GM19467 (cell line): Measurements from ENCODE around the gene FBXO44.

Source experiments
- ATAC-seq: cut with Tn5 transposase; IDR thresholded peaks from one replicate; pipeline ENCODE4 v1.9.1; 2021; ENCODE audit warnings: mild to moderate bottlenecking, moderate library complexity; ENCODE audit not compliant: unreplicated experiment

Gene FBXO44

GRCh38 chr1:11688506-11688905 is 33.8 kb downstream of the FBXO44 start:
- ATAC-seq = no peak

DNA sequence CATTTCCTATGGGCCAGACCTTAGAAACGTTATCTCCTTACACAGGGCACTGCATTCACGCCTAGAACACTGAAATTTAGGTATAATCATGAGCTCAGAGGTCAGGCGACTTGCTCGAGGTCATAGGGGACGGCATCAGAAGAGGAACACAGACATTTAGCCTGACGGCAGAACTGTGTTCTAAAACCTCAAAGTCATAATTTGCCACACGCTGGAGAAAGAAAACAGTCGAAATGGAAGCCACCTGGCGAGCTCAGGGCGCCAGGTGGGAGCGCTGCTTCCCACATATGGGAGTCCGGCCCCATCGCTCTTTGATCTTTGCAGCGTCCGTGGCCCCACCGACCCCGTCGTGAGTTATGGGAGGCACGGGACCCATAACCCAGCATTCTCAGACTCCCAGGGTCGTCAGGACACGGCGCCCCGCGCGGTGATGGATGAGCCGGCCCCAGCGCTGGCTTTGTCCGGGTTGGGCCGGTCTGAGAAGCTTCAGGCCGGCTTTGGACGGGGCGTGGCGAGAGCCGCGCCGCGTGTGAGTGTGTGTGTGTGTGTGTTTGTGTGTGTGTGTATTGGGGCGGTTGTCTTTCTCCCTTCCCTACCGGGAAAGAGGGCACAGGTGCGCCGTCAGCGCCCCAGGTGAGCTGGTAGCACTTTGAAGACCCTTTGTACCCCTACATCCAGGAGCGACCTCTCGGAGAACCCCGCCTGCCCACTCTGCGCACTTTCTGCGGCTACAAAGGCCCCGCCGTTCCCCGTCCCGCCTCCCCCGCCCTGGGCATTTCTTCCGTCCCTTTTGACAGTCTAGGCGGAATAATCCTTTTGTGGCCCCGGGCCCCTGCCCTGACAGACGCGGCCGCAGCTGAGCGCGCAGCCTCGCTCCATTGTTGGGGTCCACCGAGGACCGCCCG is 36.0 kb downstream of the FBXO44 start:
- ATAC-seq = no peak

- no peak for ATAC-seq
Observed at GRCh38 chr1:11691302-11691914, 36.7 kb downstream of the FBXO44 start, which contains the start of gene DRAXIN. Gene DRAXIN (plus strand): TSS chr1:11691710. CDS start chr1:11706259, 14,549 bp downstream.

- no peak for ATAC-seq
Observed at GRCh38 chr1:11691928-11692711, 37.4 kb downstream of the FBXO44 start.

DNA sequence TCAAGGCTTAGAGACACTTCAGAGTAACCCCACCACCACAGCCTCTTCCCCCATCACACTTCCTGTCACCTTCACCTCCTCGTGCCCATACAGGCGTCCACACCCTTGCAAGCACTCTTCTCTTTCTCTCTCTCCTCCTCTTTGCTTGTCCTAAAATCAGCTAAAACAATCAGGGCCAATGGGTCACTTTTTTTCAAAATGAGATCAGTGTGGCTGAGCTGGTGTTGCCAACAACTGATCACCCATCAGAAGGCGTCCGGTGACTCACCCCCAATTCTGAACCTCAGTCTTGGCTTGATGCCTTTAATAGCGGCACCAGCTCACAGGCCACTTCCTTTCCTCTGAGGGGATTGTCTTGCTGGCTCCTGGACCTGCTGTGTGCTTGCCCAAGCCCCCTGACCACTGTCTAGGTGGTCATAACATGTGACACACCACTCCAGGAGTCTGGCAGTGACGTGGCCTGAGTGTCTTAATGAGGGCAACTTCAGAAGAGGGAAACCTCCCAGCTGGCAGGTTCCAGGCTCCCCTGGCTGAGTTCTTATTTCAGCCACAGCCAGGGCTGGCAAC is 38.4 kb downstream of the FBXO44 start:
- ATAC-seq = no peak

- ATAC-seq = no peak
Observed at GRCh38 chr1:11693917-11694316, 39.2 kb downstream of the FBXO44 start.

DNA sequence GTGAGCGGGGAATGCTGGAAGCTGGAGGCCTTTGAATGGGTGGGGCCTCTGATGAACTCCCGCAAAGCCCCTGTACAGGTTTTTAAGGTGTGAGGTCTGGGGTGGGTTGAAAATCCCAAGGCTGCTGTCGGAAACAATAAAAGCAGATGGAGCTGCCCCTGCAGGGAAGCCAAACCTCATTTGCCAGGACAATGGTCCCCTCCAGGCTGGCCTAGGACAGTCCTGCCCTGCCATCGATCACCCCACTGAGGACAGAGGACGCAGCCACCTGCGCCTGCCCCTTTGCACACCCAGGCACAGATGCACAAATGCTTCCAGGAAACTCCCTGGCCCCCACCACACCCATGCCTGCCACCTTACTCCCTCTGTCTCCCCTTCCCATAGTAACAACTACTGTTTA is 41.2 kb downstream of the FBXO44 start:
- no peak for ATAC-seq

DNA sequence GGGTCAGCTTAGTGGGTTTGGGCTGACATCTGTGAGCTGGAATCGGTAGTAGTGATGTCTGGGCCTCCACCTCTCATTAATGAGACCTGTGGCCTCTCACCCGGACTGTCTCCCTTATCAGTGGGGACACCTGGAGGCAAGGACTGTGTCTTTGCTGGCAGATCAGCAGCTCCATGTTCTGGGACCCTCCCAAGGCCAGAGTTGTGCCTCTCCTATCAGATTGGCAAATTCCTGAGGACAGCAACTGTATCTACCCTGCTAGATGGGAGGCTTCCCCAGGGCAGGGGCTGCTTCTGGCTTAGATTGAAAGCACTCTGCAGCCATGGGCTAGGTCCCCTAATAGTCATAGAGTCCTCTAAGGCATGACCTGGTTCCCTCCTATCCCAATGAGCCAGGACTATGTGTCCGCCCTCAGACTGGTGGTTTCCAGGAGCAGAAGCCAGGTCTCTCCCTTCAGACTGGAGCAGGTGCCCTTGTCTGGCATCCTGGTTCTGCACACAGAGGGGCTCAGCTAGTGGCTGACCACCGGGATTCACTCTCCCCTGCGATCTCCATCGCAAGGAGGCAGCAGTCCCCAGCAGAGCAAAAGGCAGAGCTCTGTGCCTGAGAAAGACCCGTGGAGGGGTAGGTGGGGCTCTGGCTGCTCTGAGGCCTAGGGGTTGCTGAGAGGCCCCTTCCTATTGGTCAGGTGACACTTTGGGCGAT is 42.7 kb downstream of the FBXO44 start:
- ATAC-seq = no peak

DNA sequence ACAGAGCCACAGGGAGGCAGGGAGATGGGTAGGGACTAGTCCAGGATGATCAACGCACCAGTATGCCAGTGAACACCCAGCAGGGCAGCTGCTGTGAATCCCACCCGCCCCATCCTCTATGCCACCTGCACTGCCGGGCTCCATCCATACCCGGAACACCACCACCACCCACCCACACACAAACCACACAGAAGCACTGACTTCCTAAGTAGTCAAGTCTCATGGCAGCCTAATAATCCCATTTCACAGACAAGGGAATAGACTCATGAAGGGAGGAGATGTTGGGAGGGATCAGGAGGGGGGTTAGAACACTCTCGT is 43.2 kb downstream of the FBXO44 start:
- no peak for ATAC-seq

DNA sequence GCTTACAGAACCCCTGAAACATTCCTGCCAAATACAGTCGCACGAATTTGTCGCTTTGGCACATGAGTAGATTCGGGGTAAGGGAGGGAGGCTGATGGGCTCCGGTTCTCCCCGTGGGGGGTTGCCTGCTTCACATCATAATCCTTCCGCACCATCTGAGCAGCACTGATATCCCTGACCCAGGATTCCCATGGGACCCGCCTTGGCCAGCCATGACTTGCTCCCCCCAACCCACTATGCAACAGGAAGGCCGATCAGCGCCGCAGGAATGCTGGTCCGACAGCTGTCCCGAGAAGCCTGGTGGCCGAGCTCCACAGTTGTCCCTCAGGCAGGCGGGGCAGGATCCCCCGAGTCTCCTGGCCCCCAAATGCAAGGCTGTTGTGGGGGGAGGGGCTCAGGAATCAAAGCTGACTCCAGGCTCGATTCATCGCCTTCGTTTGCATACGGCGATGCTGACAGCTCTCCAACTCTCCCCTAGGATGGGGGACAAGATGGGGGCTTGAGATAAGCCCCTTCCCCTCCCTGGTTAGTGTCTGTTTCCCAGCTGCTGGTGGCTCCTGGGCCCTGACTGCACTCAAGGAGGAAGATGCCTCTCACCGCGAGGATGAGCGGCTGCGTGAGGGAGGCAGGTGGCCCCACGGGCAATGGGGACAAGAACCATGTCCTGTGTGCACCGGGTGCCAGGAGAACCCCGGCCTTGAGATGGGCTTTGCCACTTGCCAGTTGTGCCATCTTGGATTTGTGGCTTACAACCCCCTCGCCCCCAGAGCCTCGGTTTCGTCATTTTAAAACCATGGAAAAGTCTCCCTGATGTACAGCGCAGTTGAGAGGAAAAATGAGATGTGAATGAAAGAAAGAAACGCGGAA is 46.2 kb downstream of the FBXO44 start:
- ATAC-seq = no peak

DNA sequence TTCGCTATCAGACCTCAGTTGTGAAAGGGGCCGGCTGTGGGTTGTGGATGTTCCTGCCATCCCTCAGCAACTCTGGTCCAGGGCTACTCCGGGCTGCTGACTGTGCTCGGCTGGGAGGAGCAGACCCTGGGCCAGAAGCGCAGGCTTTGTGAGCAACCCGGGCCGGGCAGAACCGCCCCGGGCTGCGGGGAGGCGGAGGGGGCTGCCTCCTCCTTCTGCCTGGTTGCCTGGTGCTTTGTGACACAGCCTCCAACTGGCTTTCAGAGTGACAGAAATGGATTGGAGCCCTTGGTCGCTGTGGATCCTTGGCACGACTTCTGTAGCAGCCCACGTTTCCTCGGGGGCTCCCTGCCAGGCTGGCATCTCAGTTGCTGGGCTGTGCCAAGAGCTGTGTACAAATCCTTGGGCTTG is 46.9 kb downstream of the FBXO44 start:
- no peak for ATAC-seq

DNA sequence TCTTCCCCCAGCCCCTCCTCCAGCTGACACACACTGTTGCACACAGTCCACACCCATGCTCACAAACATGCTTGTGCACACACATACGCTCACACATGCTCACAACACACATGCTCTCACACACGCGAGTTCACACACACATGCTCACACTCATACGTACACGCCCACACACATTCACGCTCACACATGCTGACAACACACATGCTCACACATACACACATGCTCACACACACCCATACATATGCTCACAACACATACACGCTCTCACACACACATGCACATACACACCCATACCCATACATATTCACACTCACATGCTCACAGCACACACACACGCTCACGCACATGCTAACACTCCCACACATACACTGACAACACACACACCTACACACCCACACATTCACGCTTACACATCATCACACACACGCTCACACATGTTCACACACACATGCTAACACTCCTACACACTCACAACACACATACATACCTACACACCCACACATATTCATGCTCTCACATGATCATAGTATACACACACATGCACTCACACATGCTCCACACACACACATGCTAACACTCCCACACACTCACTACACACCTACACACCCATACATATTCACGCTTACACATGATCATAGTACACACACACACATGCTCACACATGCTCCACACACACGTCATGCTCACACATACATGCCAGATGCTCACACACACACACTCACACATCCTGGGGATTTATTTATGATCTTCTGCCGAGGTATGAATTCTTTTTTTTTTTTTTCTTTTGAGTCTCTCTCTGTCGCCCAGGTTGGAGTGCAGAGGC is 47.5 kb downstream of the FBXO44 start:
- ATAC-seq = no peak

GRCh38 chr1:11703357-11704193 is 48.9 kb downstream of the FBXO44 start:
- no peak for ATAC-seq

GRCh38 chr1:11704194-11704529 is 49.5 kb downstream of the FBXO44 start:
- ATAC-seq = no peak

GRCh38 chr1:11704691-11705475 is 50.2 kb downstream of the FBXO44 start:
- no peak for ATAC-seq

DNA sequence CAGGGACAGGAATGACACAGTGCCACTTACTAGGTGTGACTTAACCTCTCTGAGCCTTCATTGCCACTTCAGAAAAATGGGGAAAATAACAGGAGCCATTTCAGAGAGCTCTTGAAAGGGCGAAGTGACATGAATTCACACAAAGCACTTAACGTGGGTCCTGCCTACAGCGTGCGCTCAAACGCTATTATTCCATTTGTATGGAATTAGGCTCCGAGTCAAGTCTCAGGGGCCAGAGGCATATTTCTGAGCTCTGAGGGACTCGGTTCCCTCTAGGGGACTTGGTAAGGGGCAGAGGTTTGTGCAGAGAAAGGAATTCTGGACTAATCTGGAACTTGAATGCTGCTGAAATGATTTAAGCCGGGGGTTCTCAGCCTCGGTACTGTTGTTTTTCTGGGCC is 50.9 kb downstream of the FBXO44 start:
- ATAC-seq = no peak

GRCh38 chr1:11706292-11706691 is 51.6 kb downstream of the FBXO44 start:
- ATAC-seq = no peak
